Esophagus muscularis mucosa (tissue), 4 donors: ENCODE measurements around the gene CLSTN1. TPM values are rescaled to one million over a fixed set of nuclear protein-coding genes. Genes with fewer than 3 reads are reported as not detected.

Experiments used
- DNase-seq: peaks from one replicate; pipeline ENCODE4 v3.0.0-alpha.2; 2017; ENCODE audit errors: extremely low spot score
- H3K27ac ChIP-seq, 4 donors: fragments of 200-600 bp; sonication (generic); replicated peaks in 1 of 4; 1 replicate in 3 of 4; 2 replicates in 1 of 4; pipeline ENCODE4 v1.5.1; 2016 to 2019; ENCODE audit warnings: mild to moderate bottlenecking in 1 of 4
- H3K27me3 ChIP-seq, 4 donors: fragments of 200-600 bp; sonication (generic); one replicate each; pipeline versions ENCODE4 v1.5.1 to v1.6.0; 2016 to 2019
- H3K36me3 ChIP-seq, 4 donors: fragments of 200-600 bp; sonication (generic); one replicate each; pipeline ENCODE4 v1.5.1; 2016 to 2019
- H3K4me1 ChIP-seq, 4 donors: fragments of 200-600 bp; sonication (generic); one replicate each; pipeline ENCODE4 v1.5.1; 2016 to 2019
- H3K4me3 ChIP-seq, 4 donors: fragments of 200-600 bp; sonication (generic); 1 replicate in 2 of 4; 2 replicates in 2 of 4; pipeline ENCODE4 v1.5.1; 2016 to 2019; ENCODE audit warnings: mild to moderate bottlenecking in 4 of 4, moderate library complexity in 1 of 4
- H3K9me3 ChIP-seq, 4 donors: fragments of 200-600 bp; sonication (generic); 1 replicate in 3 of 4; 2 replicates in 1 of 4; pipeline ENCODE4 v1.5.1; 2016 to 2019
- CTCF ChIP-seq, 3 experiments: fragments of 200-600 bp in 2 of 3; fragments of 450-650 bp in 1 of 3; sonication (generic) in 2 of 3; IDR thresholded peaks; one replicate each; pipeline ENCODE4 v1.5.1; 2017 to 2019; ENCODE audit warnings: antibody characterized with exemption in 3 of 3, mild to moderate bottlenecking in 2 of 3, moderate library complexity in 1 of 3
- EP300 ChIP-seq: sonication (generic); formaldehyde crosslinking; IDR thresholded peaks from one replicate; pipeline ENCODE4 v1.6.1; 2017; ENCODE audit warnings: antibody characterized with exemption
- POLR2A ChIP-seq: fragments of 450-650 bp; IDR thresholded peaks from one replicate; pipeline ENCODE4 v1.6.1; 2017; ENCODE audit warnings: antibody characterized with exemption, moderate library complexity, mild to moderate bottlenecking, low read depth
- POLR2AphosphoS5 ChIP-seq, 2 donors: sonication (generic); formaldehyde crosslinking; IDR thresholded peaks; one replicate each; pipeline ENCODE4 v1.6.1; 2017; ENCODE audit warnings: antibody characterized with exemption in 2 of 2
- WGBS: methylation state at CpG from one replicate; pipeline ENCODE4 v1.1.5; 2018; 5-methylcytosine and 5-hydroxymethylcytosine counted together
- intact Hi-C: fragments of 100-400 bp; cut with DNase I; formaldehyde crosslinking; loops from one replicate; pipeline ENCODE4 v1.15.1; 2023
- total RNA-seq, 4 donors: library from RNA; depleted of rRNA; stranded (reverse); fragments of >200 nt; gene quantifications; one replicate each; pipeline versions ENCODE4 v1.1.0 to v1.2.1, GENCODE V29; 2016

Gene CLSTN1
- total RNA-seq, 4 donors from 2014 or later: 47.1 to 109 (median 72.3) TPM

GRCh38 chr1:9785406-9785805 lies 38.4 kb downstream of the CLSTN1 start:
- no peak for DNase-seq
- intact Hi-C loops: loop anchor here (2.0 to 5.0 kb wide), 2 partner anchors 42 to 81 kb away; no protein-coding TSS in a partner anchor

GRCh38 chr1:9784508-9785133 lies 39.1 kb downstream of the CLSTN1 start:
- H3K27me3 ChIP-seq: no peaks in the 10 kb centered on the region
- H3K27ac ChIP-seq: no peak overlapping the region
- DNase-seq: no peak
- H3K4me3 ChIP-seq: no peak overlapping the region
- TF ChIP-seq POLR2A: no peak
- peak; percentile 59 to 77 (median 64) for TF ChIP-seq CTCF (IDR thresholded peaks at IDR 0.05)
- H3K9me3 ChIP-seq: no peaks in the 10 kb centered on the region
- intact Hi-C loops: loop anchor here (2.0 to 5.0 kb wide), 2 partner anchors 43 to 82 kb away; no protein-coding TSS in a partner anchor
- peaks cover 0 to 10% (median 2%) of the 10 kb centered on the region in 4 donors for H3K4me1 ChIP-seq
- no peaks in the 10 kb centered on the region for H3K36me3 ChIP-seq
- WGBS: 83% methylated on average over 3 of the region's 3 CpGs

More at GRCh38 chr1:9785406-9785805, 38.4 kb downstream of the CLSTN1 start:
- Histone ChIP-seq H3K4me3 (no peak overlapping the region), H3K4me1 (peaks cover 0 to 10% (median 2%) of the 10 kb centered on the region in 4 donors), H3K27me3 (no peaks in the 10 kb centered on the region), H3K36me3 (no peaks in the 10 kb centered on the region), H3K27ac (no peak overlapping the region), H3K9me3 (no peaks in the 10 kb centered on the region)
- TF ChIP-seq CTCF (IDR thresholded peaks at IDR 0.05) (no peak), EP300 (no peak), POLR2AphosphoS5 (IDR thresholded peaks at IDR 0.05) (no peak), POLR2A (no peak)
- WGBS: 77% methylated on average over 6 of the region's 6 CpGs

- H3K27me3 ChIP-seq: no peaks in the 10 kb centered on the region
- WGBS: 96% methylated on average over 9 of the region's 10 CpGs
- H3K4me1 ChIP-seq: peaks cover 0 to 10% (median 2%) of the 10 kb centered on the region in 4 donors
- intact Hi-C loops: no loop called here
- no peaks in the 10 kb centered on the region for H3K9me3 ChIP-seq
- no peaks in the 10 kb centered on the region for H3K36me3 ChIP-seq
- no peak overlapping the region for H3K27ac ChIP-seq
- TF ChIP-seq EP300: no peak
- no peak for TF ChIP-seq POLR2A
- no peak for TF ChIP-seq POLR2AphosphoS5 (IDR thresholded peaks at IDR 0.05)
- TF ChIP-seq CTCF (IDR thresholded peaks at IDR 0.05): no peak
- no peak overlapping the region for H3K4me3 ChIP-seq
- DNase-seq: no peak
Measured at GRCh38 chr1:9782897-9783296, 40.9 kb downstream of the CLSTN1 start.

DNA sequence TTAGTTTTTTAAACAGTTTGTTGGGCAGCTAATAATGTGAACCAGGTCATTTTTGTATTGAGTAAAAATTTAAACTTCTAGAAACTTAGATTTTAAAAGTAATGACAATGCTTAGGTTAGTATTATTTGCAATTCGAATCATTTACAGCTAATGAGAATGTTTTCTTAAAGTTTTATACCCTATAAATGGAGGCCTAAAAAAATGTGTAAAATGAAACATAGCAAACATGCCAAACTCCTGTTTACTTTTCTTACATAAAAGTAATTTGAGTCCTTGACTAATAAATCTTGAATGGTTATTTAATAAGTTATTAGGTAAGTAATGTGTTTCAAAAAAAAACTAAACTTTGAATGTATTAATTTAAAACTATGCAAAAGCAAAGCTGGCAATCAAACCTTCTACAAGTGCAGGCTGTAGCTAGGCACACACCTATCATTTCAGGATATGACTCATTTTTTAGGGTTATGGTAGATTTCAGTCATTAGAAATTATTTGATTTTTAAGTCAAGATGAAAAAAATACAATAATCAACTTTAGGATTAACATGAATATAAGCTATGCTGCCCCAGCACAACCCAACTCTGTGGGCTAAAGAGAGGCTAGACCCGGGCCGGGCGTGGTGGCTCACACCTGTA lies 41.5 kb downstream of the CLSTN1 start:
- intact Hi-C loops: no loop called here
- H3K27me3 ChIP-seq: no peaks in the 10 kb centered on the region
- H3K36me3 ChIP-seq: no peaks in the 10 kb centered on the region
- DNase-seq: no peak
- no peaks in the 10 kb centered on the region for H3K9me3 ChIP-seq
- H3K4me3 ChIP-seq: no peak overlapping the region
- H3K27ac ChIP-seq: no peak overlapping the region
- WGBS: 92% methylated on average over 4 of the region's 4 CpGs
- peaks cover 0 to 10% (median 2%) of the 10 kb centered on the region in 4 donors for H3K4me1 ChIP-seq
- TF ChIP-seq POLR2A (no peak), CTCF (IDR thresholded peaks at IDR 0.05) (no peak), EP300 (no peak), POLR2AphosphoS5 (IDR thresholded peaks at IDR 0.05) (no peak)
